IMR-90 (cell line): ENCODE results near the gene SPEG. TPM values are rescaled to one million over a fixed set of nuclear protein-coding genes. Genes with fewer than 3 reads are reported as not detected.

Source experiments
- ATAC-seq: fragments of 200-7000 bp; cut with Tn5 transposase; 2 replicates; pipeline ENCODE4 v1.9.1; 2020; ENCODE audit warnings: low read depth, mild to moderate bottlenecking, moderate library complexity
- BruUV-seq: library from RNA; stranded (reverse); fragments of 400-500 nt; replicated peaks from 2 replicates; lab custom pipeline; 2021; lab: Mats Ljungman, UMichigan
- CTCF ChIA-PET: fragments of 300-600 bp; formaldehyde crosslinking; extraction: SDS; loops from one replicate; lab custom pipeline; 2021; ENCODE audit warnings: antibody characterized with exemption; lab: Yijun Ruan, JAX
- POLR2A ChIA-PET: fragments of 300-600 bp; sonication (Branson Sonifier 250); formaldehyde crosslinking; loops from one replicate; lab custom pipeline; 2022; ENCODE audit warnings: antibody characterized with exemption; ENCODE audit not compliant: unreplicated experiment; lab: Charles Lee
- DNase-seq: peaks from one replicate; pipeline ENCODE4 v3.0.0; 2013
- H2AFZ ChIP-seq: replicated peaks from 2 replicates; pipeline ENCODE3; 2013; ENCODE audit warnings: low read length, mild to moderate bottlenecking; ENCODE audit not compliant: poor library complexity
- H2AK5ac ChIP-seq: 2 replicates; pipeline ENCODE4 v1.6.1; 2013; ENCODE audit warnings: low read depth, low read length, inconsistent platforms
- H2AK9ac ChIP-seq: replicated peaks from 2 replicates; pipeline ENCODE3; 2013; ENCODE audit warnings: mild to moderate bottlenecking, low read depth, low read length, moderate library complexity; ENCODE audit not compliant: poor library complexity
- H2BK120ac ChIP-seq: 2 replicates; pipeline ENCODE4 v1.6.1; 2013; ENCODE audit warnings: low read depth, low read length, inconsistent platforms
- H2BK15ac ChIP-seq: 3 replicates; pipeline ENCODE4 v1.6.1; 2013; ENCODE audit warnings: low read depth, low read length, inconsistent platforms
- H2BK20ac ChIP-seq: 2 replicates; pipeline ENCODE4 v1.6.1; 2013; ENCODE audit warnings: low read depth, mild to moderate bottlenecking, inconsistent platforms, low read length, moderate library complexity
- H2BK5ac ChIP-seq: 2 replicates; pipeline ENCODE4 v1.6.1; 2013; ENCODE audit warnings: mild to moderate bottlenecking, low read depth, low read length, inconsistent platforms; ENCODE audit not compliant: poor library complexity, severe bottlenecking
- H3K14ac ChIP-seq: replicated peaks from 2 replicates; pipeline ENCODE4 v1.6.1; 2013; ENCODE audit warnings: low read depth, low read length, inconsistent platforms
- H3K18ac ChIP-seq: 2 replicates; pipeline ENCODE4 v1.6.1; 2013; ENCODE audit warnings: low read depth, low read length, control low read depth
- H3K23ac ChIP-seq: 2 replicates; pipeline ENCODE4 v1.6.1; 2013; ENCODE audit warnings: low read depth, low read length, inconsistent platforms
- H3K27ac ChIP-seq: 2 replicates; pipeline ENCODE4 v1.5.1; 2013; ENCODE audit warnings: mild to moderate bottlenecking, control low read depth, low read length; ENCODE audit not compliant: insufficient read depth
- H3K27me3 ChIP-seq: 2 replicates; pipeline ENCODE4 v1.6.1; 2013; ENCODE audit warnings: low read length; ENCODE audit not compliant: control insufficient read depth, insufficient read depth
- H3K36me3 ChIP-seq: 2 replicates; pipeline ENCODE4 v1.6.1; 2013; ENCODE audit warnings: low read length, mixed read lengths; ENCODE audit not compliant: control insufficient read depth, insufficient read depth
- H3K4ac ChIP-seq: 2 replicates; pipeline ENCODE4 v1.6.1; 2013; ENCODE audit warnings: low read depth, low read length, inconsistent platforms
- H3K4me1 ChIP-seq: 2 replicates; pipeline ENCODE4 v1.6.1; 2013; ENCODE audit warnings: low read length, mixed read lengths; ENCODE audit not compliant: control insufficient read depth, insufficient read depth
- H3K4me2 ChIP-seq: 2 replicates; pipeline ENCODE4 v1.6.1; 2013; ENCODE audit warnings: low read depth, mild to moderate bottlenecking, control low read depth, low read length, moderate library complexity
- H3K4me3 ChIP-seq: 2 replicates; pipeline ENCODE4 v1.5.1; 2013; ENCODE audit warnings: low read depth, mild to moderate bottlenecking, control low read depth, low read length, moderate library complexity; ENCODE audit not compliant: insufficient read depth
- H3K56ac ChIP-seq: 2 replicates; pipeline ENCODE4 v1.6.1; 2013; ENCODE audit warnings: low read length, inconsistent platforms; ENCODE audit not compliant: insufficient read depth; ENCODE audit errors: extremely low read depth
- H3K79me1 ChIP-seq, 2 experiments: 2 replicates each; pipeline ENCODE4 v1.6.1; 2013; ENCODE audit warnings: low read length in 2 of 2, inconsistent platforms in 1 of 2, low read depth in 1 of 2
- H3K9ac ChIP-seq: 2 replicates; pipeline ENCODE4 v1.6.1; 2013; ENCODE audit warnings: low read depth, low read length, control low read depth
- H3K9me1 ChIP-seq: 2 replicates; pipeline ENCODE4 v1.6.1; 2013; ENCODE audit warnings: low read length, inconsistent platforms; ENCODE audit not compliant: insufficient read depth
- H3K9me3 ChIP-seq: 2 replicates; pipeline ENCODE4 v1.6.1; 2013; ENCODE audit warnings: low read length; ENCODE audit not compliant: control insufficient read depth, insufficient read depth
- H4K20me1 ChIP-seq: 2 replicates; pipeline ENCODE4 v1.6.1; 2013; ENCODE audit warnings: low read length, inconsistent platforms; ENCODE audit not compliant: insufficient read depth
- H4K5ac ChIP-seq: 2 replicates; pipeline ENCODE4 v1.6.1; 2013; ENCODE audit warnings: mild to moderate bottlenecking, low read depth, low read length, control low read depth
- H4K8ac ChIP-seq, 2 experiments: 2 replicates each; pipeline ENCODE4 v1.6.1; 2013; ENCODE audit warnings: low read depth in 2 of 2, low read length in 2 of 2, control low read depth in 1 of 2, inconsistent platforms in 1 of 2
- H4K91ac ChIP-seq: 2 replicates; pipeline ENCODE4 v1.6.1; 2013; ENCODE audit warnings: low read depth, low read length, inconsistent platforms; ENCODE audit not compliant: insufficient read depth
- BHLHE40 ChIP-seq: fragments of 150-350 bp; IDR thresholded peaks from 2 replicates; pipeline ENCODE4 v1.6.1; 2016; ENCODE audit warnings: mild to moderate bottlenecking, low read depth, low read length
- CEBPB ChIP-seq: IDR thresholded peaks from 2 replicates; pipeline ENCODE4 v1.6.1; 2012; ENCODE audit warnings: low read depth, low read length, improper control_type of control experiment
- CHD1 ChIP-seq: IDR thresholded peaks from 2 replicates; pipeline ENCODE4 v1.6.1; 2012; ENCODE audit warnings: low read depth, low read length, improper control_type of control experiment
- FOS ChIP-seq: fragments of 150-350 bp; IDR thresholded peaks from 2 replicates; pipeline ENCODE4 v1.6.1; 2016; ENCODE audit warnings: low read depth, low read length
- MAFK ChIP-seq: IDR thresholded peaks from 2 replicates; pipeline ENCODE4 v1.6.1; 2012; ENCODE audit warnings: low read depth, low read length, improper control_type of control experiment
- MAZ ChIP-seq: IDR thresholded peaks from 2 replicates; pipeline ENCODE4 v1.6.1; 2012; ENCODE audit warnings: low read depth, mild to moderate bottlenecking, low read length, improper control_type of control experiment, moderate library complexity, borderline replicate concordance
- MXI1 ChIP-seq: IDR thresholded peaks from 2 replicates; pipeline ENCODE4 v1.6.1; 2012; ENCODE audit warnings: low read depth, mild to moderate bottlenecking, low read length, moderate library complexity, borderline replicate concordance
- NFE2L2 ChIP-seq: fragments of 150-350 bp; IDR thresholded peaks from 2 replicates; pipeline ENCODE4 v1.6.1; 2016; ENCODE audit warnings: low read depth, mild to moderate bottlenecking, low read length
- POLR2A ChIP-seq: IDR thresholded peaks from 2 replicates; pipeline ENCODE4 v1.6.1; 2012; ENCODE audit warnings: mild to moderate bottlenecking, low read depth, low read length
- RAD21 ChIP-seq: IDR thresholded peaks from 2 replicates; pipeline ENCODE4 v1.6.1; 2012; ENCODE audit warnings: low read length, improper control_type of control experiment
- RCOR1 ChIP-seq: IDR thresholded peaks from 2 replicates; pipeline ENCODE4 v1.6.1; 2012; ENCODE audit warnings: mild to moderate bottlenecking, low read length, improper control_type of control experiment; ENCODE audit not compliant: insufficient replicate concordance
- RFX5 ChIP-seq: IDR thresholded peaks from 2 replicates; pipeline ENCODE4 v1.8.0; 2012; ENCODE audit warnings: low read depth, mild to moderate bottlenecking, low read length, moderate library complexity
- SMC3 ChIP-seq: fragments of 150-350 bp; IDR thresholded peaks from 2 replicates; pipeline ENCODE4 v1.6.1; 2016; ENCODE audit warnings: low read depth, mild to moderate bottlenecking, antibody characterized with exemption, low read length, moderate library complexity
- WGBS, 2 experiments: methylation state at CpG; one replicate each; pipeline versions ENCODE4 v1.1.5 to v1.1.7; 2013; ENCODE audit warnings: missing lambda C conversion rate in 2 of 2; ENCODE audit not compliant: insufficient read length in 1 of 2; ENCODE audit errors: extremely low coverage in 2 of 2; 5-methylcytosine and 5-hydroxymethylcytosine counted together
- dilution Hi-C: fragments of 300-500 bp; cut with HindIII; formaldehyde crosslinking; loops from one replicate; pipeline ENCODE4 v1.14.3; 2018; ENCODE audit warnings: low sequenced_read_pairs; ENCODE audit not compliant: unreplicated experiment
- in situ Hi-C: fragments of 300-500 bp; cut with MboI; formaldehyde crosslinking; loops from 3 replicates; pipeline ENCODE4 v1.14.3; 2019; ENCODE audit warnings: low sequenced_read_pairs, inconsistent platforms, mixed read lengths
- intact Hi-C: fragments of 100-400 bp; cut with micrococcal nuclease; formaldehyde crosslinking; loops from 2 replicates; pipeline ENCODE4 v1.10.0; 2022
- polyA plus RNA-seq, 3 experiments: library from polyadenylated mRNA; depleted of rRNA; stranded (reverse); fragments of >200 nt; gene quantifications; 2 replicates each; pipeline ENCODE4 v1.2.3, GENCODE V29; 2012; ENCODE audit warnings: low replicate concordance in 1 of 3
- total RNA-seq: library from RNA; depleted of rRNA; stranded (reverse); fragments of >200 nt; gene quantifications from 2 replicates; pipeline ENCODE4 v1.2.3, GENCODE V29; 2012
- TF ChIP-seq, protein P1 (sequence below): fragments of 150-350 bp; IDR thresholded peaks from 2 replicates; pipeline ENCODE4 v1.6.1; 2016; ENCODE audit warnings: low read depth, mild to moderate bottlenecking, low read length, moderate library complexity, borderline replicate concordance
- TF ChIP-seq, protein P2 (sequence below): conservative IDR thresholded peaks from 2 replicates; pipeline ENCODE4 v1.5.1; 2012; ENCODE audit warnings: mild to moderate bottlenecking, low read depth, low read length, improper control_type of control experiment
- TF ChIP-seq, protein P3 (sequence below): fragments of 150-350 bp; IDR thresholded peaks from 2 replicates; pipeline ENCODE4 v1.6.1; 2017; ENCODE audit warnings: mild to moderate bottlenecking, antibody characterized with exemption, low read length, low read depth

Gene SPEG
- total and polyA plus RNA-seq, 2 of the 4 experiments (the other 2 are of a cell fraction): 6.8 to 81.6 TPM

DNA sequence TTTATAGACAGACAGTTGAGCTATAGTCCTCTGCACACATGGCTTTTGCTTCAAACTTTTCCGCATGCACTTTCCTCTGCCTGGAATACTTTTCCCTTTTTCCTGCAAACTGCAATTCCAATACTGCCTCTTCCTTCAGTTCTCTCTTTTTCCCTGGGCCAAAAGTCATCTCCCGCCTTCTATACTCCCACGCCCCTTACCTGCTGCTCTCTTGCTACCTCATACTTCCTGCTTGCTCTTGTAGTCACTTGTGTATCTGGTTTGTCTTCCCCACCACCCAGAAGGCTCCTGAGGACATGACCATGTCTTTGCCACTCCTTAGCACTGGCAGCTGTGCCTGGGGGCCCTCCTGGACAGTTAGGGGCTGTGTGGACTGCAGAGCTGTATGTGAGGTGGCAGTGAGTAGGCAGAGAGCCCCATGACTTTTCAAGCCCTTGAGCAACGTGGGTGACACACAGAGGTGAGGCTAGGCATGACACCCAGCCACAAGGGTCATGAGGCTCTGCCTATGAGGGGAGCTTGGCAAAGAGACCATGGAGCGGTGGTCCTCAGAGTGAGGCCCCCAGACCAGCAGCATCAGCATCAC is 23.2 kb downstream of the SPEG start:
- CTCF ChIA-PET: no interaction called here
- Histone ChIP-seq H3K9ac (no peak overlapping the region), H2BK120ac (no peak overlapping the region), H3K23ac (no peak overlapping the region), H4K91ac (no peak overlapping the region), H3K27me3 (no peaks in the 10 kb centered on the region), H3K14ac (no peak overlapping the region), H4K8ac (no peak overlapping the region), H3K4me3 (no peak overlapping the region), H2AK9ac (peak overlapping the region; percentile 15), H3K9me3 (no peaks in the 10 kb centered on the region), H3K27ac (no peak overlapping the region), H3K36me3 (peaks cover 14% of the 10 kb centered on the region; the same call in 1 of the 2 replicates), H3K18ac (no peak overlapping the region), H2AFZ (no peak overlapping the region), H4K5ac (no peak overlapping the region), H2BK20ac (no peak overlapping the region), H3K4me1 (peaks cover 37% of the 10 kb centered on the region), H3K4me2 (no peak overlapping the region), H2AK5ac (no peak overlapping the region), H4K20me1 (no peaks in the 10 kb centered on the region), H3K4ac (no peak overlapping the region), H3K9me1 (peaks cover 29% of the 10 kb centered on the region), H3K79me1 (peaks cover 7 to 44% of the 10 kb centered on the region in 2 experiments), H2BK5ac (no peak overlapping the region), H2BK15ac (no peak overlapping the region), H3K56ac (no peak overlapping the region)
- no peak for DNase-seq
- in situ Hi-C loops (no loop called here), intact Hi-C loops (loop anchor here (5.0 kb wide), 1 partner anchor 64 kb away; no protein-coding TSS in a partner anchor), dilution Hi-C loops (no loop called here)
- BruUV-seq: no TSS peak
- TF ChIP-seq, protein P1, sequence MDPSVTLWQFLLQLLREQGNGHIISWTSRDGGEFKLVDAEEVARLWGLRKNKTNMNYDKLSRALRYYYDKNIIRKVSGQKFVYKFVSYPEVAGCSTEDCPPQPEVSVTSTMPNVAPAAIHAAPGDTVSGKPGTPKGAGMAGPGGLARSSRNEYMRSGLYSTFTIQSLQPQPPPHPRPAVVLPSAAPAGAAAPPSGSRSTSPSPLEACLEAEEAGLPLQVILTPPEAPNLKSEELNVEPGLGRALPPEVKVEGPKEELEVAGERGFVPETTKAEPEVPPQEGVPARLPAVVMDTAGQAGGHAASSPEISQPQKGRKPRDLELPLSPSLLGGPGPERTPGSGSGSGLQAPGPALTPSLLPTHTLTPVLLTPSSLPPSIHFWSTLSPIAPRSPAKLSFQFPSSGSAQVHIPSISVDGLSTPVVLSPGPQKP: no peak
- TF ChIP-seq, protein P2, sequence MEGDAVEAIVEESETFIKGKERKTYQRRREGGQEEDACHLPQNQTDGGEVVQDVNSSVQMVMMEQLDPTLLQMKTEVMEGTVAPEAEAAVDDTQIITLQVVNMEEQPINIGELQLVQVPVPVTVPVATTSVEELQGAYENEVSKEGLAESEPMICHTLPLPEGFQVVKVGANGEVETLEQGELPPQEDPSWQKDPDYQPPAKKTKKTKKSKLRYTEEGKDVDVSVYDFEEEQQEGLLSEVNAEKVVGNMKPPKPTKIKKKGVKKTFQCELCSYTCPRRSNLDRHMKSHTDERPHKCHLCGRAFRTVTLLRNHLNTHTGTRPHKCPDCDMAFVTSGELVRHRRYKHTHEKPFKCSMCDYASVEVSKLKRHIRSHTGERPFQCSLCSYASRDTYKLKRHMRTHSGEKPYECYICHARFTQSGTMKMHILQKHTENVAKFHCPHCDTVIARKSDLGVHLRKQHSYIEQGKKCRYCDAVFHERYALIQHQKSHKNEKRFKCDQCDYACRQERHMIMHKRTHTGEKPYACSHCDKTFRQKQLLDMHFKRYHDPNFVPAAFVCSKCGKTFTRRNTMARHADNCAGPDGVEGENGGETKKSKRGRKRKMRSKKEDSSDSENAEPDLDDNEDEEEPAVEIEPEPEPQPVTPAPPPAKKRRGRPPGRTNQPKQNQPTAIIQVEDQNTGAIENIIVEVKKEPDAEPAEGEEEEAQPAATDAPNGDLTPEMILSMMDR: no peak
- TF ChIP-seq RCOR1: no peak
- TF ChIP-seq CHD1: no peak
- no peak for TF ChIP-seq SMC3
- TF ChIP-seq RAD21: no peak
- no peak for TF ChIP-seq MAFK
- TF ChIP-seq MXI1: no peak
- TF ChIP-seq FOS: no peak
- no peak for TF ChIP-seq NFE2L2
- TF ChIP-seq POLR2A: no peak
- TF ChIP-seq, protein P3, sequence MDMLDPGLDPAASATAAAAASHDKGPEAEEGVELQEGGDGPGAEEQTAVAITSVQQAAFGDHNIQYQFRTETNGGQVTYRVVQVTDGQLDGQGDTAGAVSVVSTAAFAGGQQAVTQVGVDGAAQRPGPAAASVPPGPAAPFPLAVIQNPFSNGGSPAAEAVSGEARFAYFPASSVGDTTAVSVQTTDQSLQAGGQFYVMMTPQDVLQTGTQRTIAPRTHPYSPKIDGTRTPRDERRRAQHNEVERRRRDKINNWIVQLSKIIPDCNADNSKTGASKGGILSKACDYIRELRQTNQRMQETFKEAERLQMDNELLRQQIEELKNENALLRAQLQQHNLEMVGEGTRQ: no peak
- no peak for TF ChIP-seq BHLHE40
- no peak for TF ChIP-seq MAZ
- no peak for TF ChIP-seq RFX5
- TF ChIP-seq CEBPB: no peak
- POLR2A ChIA-PET: no interaction called here
- ATAC-seq: no peak
- WGBS, 2 experiments: 52% methylated on average over 2 of the region's 5 CpGs; no CpG with 5 or more reads in 1 of the 2 experiments
